ENCODE data around the gene KCNK4.
A peak's percentile ranks its signal among the peaks of the same experiment; 100 is the strongest.

The KCNK4 gene

GRCh38 chr11:64340671-64341335 lies 49.7 kb downstream of the KCNK4 start:
- Mint-ChIP-seq H3K9me3 (no peaks in the 10 kb centered on the region), H3K27me3 (ENCODE audit: low read depth) (peaks cover 15% of the 10 kb centered on the region), H3K4me1 (peaks cover 7% of the 10 kb centered on the region), H3K4me3 (peak overlapping the region; percentile 62 to 72 (median 67)), H3K27ac (peak overlapping the region in 1 of 3 experiments; percentile 63), H3K36me3 (ENCODE audit: low read depth) (no peaks in the 10 kb centered on the region)
- no peak for TF ChIP-seq CTCF (IDR thresholded peaks at IDR 0.05; ENCODE audit: unreplicated experiment in 3 of 3)

- Mint-ChIP-seq H3K36me3 (ENCODE audit: low read depth) (no peaks in the 10 kb centered on the region), H3K9me3 (no peaks in the 10 kb centered on the region)
Measured at GRCh38 chr11:64341429-64341828, 50.3 kb downstream of the KCNK4 start.

GRCh38 chr11:64341851-64342791 lies 51.0 kb downstream of the KCNK4 start:
- no peak overlapping the region for H3K27ac Mint-ChIP-seq
- TF ChIP-seq CTCF (IDR thresholded peaks at IDR 0.05; ENCODE audit: unreplicated experiment in 3 of 3) = peak; percentile 23 to 54 (median 45)
- no peaks in the 10 kb centered on the region for H3K9me3 Mint-ChIP-seq
- peaks cover 7% of the 10 kb centered on the region for H3K4me1 Mint-ChIP-seq
- H3K4me3 Mint-ChIP-seq = peak overlapping the region; percentile 58 to 76 (median 68)
- H3K27me3 Mint-ChIP-seq (ENCODE audit: low read depth) = peaks cover 15% of the 10 kb centered on the region
- no peaks in the 10 kb centered on the region for H3K36me3 Mint-ChIP-seq (ENCODE audit: low read depth)

More at GRCh38 chr11:64341429-64341828, 50.3 kb downstream of the KCNK4 start:
- H3K27ac Mint-ChIP-seq = no peak overlapping the region
- peaks cover 15% of the 10 kb centered on the region for H3K27me3 Mint-ChIP-seq (ENCODE audit: low read depth)
- H3K4me3 Mint-ChIP-seq = peak overlapping the region in 2 of 3 experiments; percentile 62 to 72
- TF ChIP-seq CTCF (IDR thresholded peaks at IDR 0.05; ENCODE audit: unreplicated experiment in 3 of 3) = no peak
- peaks cover 7% of the 10 kb centered on the region for H3K4me1 Mint-ChIP-seq

DNA sequence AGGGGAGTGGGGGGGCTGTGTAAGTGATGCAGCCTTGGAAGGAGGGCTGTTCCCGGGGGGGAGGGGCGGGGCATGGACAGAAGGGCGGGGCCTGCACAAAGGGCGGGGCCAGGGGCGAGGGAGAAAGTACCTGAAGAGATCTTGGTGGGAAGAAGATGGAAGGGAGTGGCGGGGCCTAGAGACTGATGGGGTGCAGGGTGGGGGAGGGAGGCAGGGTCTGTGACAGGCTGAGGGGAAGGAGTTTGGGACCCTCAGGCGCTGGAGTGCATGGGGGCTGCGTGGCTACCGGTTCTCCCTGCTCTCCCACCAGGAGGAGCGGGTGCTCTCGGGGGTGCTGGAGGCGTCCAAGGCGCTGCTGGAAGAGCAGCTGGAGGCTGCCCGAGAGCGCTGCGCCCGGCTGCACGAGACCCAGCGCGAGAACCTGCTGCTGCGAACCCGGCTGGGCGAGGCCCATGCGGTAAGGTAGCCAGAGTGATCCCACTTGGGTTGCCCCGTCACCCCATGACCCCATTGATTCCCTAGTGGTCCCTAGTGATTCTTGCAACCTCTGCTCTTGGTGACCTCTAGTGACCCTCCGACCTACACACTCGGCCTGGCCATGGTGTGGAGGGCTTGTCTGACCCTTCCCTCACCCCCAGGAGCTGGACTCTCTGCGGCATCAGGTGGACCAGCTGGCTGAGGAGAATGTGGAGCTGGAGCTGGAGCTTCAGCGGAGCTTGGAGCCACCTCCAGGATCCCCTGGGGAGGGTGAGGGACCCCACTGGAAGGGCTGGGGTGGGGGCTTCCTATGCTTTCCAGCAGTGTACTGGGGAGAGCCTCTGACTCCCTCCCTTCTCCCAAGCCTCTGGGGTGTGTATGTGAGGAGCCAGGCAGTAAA lies 52.0 kb downstream of the KCNK4 start:
- H3K27ac Mint-ChIP-seq = no peak overlapping the region
- H3K36me3 Mint-ChIP-seq (ENCODE audit: low read depth) = no peaks in the 10 kb centered on the region
- H3K4me1 Mint-ChIP-seq = peaks cover 7% of the 10 kb centered on the region
- H3K4me3 Mint-ChIP-seq = peak overlapping the region in 2 of 3 experiments; percentile 12 to 37
- peaks cover 15% of the 10 kb centered on the region for H3K27me3 Mint-ChIP-seq (ENCODE audit: low read depth)
- no peaks in the 10 kb centered on the region for H3K9me3 Mint-ChIP-seq
- no peak for TF ChIP-seq CTCF (IDR thresholded peaks at IDR 0.05; ENCODE audit: unreplicated experiment in 3 of 3)

DNA sequence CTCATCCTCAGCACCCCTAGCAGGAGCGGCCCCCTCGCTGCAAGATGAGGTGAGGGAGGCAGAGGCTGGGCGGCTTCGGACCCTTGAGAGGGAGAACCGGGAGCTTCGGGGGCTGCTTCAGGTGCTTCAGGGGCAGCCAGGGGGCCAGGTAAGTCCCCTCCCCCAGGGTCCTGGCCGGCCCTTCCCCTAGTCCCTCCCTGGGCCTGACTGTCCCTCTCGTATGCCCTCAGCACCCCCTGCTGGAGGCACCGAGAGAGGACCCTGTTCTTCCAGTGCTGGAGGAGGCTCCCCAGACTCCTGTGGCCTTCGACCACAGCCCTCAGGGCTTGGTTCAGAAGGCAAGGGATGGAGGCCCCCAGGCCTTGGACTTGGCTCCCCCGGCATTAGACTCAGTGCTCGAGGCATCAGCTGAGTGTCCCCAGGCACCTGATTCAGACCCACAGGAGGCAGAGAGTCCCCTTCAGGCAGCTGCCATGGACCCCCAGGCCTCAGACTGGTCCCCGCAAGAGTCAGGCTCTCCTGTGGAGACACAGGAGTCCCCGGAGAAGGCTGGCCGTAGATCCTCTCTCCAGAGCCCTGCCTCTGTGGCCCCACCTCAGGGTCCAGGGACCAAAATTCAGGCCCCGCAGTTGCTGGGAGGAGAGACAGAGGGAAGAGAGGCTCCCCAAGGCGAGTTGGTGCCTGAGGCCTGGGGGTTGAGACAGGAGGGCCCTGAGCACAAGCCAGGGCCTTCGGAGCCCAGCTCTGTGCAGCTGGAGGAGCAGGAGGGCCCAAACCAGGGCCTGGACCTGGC lies 52.9 kb downstream of the KCNK4 start:
- H3K9me3 Mint-ChIP-seq = no peaks in the 10 kb centered on the region
- H3K27me3 Mint-ChIP-seq (ENCODE audit: low read depth) = peaks cover 16% of the 10 kb centered on the region
- no peak overlapping the region for H3K27ac Mint-ChIP-seq
- no peak overlapping the region for H3K4me3 Mint-ChIP-seq
- TF ChIP-seq CTCF (IDR thresholded peaks at IDR 0.05; ENCODE audit: unreplicated experiment in 3 of 3) = peak in 1 of 3 experiments; percentile 28
- H3K4me1 Mint-ChIP-seq = peaks cover 12% of the 10 kb centered on the region
- H3K36me3 Mint-ChIP-seq (ENCODE audit: low read depth) = no peaks in the 10 kb centered on the region
